ENCODE measurements around the gene UIMC1. TPM values are rescaled to one million over a fixed set of nuclear protein-coding genes. Genes with fewer than 3 reads are reported as not detected.

Gene UIMC1
- total RNA-seq, 1 donor from 2014 or later: 40.9 TPM

GRCh38 chr5:176856746-176857145, 149.8 kb downstream of the UIMC1 start:
- Mint-ChIP-seq H3K27ac (ENCODE audit: unreplicated experiment) (no peak overlapping the region), H3K4me1 (ENCODE audit: unreplicated experiment) (no peaks in the 10 kb centered on the region), H3K9me3 (ENCODE audit: unreplicated experiment) (no peaks in the 10 kb centered on the region), H3K27me3 (ENCODE audit: unreplicated experiment) (peaks cover 8% of the 10 kb centered on the region), H3K36me3 (ENCODE audit: low read depth, unreplicated experiment) (no peaks in the 10 kb centered on the region), H3K4me3 (ENCODE audit: unreplicated experiment) (no peak overlapping the region)
- no peak for DNase-seq (ENCODE audit: low spot score)
- TF ChIP-seq CTCF (IDR thresholded peaks at IDR 0.05; ENCODE audit: unreplicated experiment): no peak

- Mint-ChIP-seq H3K36me3 (ENCODE audit: low read depth, unreplicated experiment) (no peaks in the 10 kb centered on the region), H3K27me3 (ENCODE audit: unreplicated experiment) (peaks cover 10% of the 10 kb centered on the region), H3K4me1 (ENCODE audit: unreplicated experiment) (no peaks in the 10 kb centered on the region), H3K9me3 (ENCODE audit: unreplicated experiment) (no peaks in the 10 kb centered on the region), H3K4me3 (ENCODE audit: unreplicated experiment) (no peak overlapping the region), H3K27ac (ENCODE audit: unreplicated experiment) (no peak overlapping the region)
- TF ChIP-seq CTCF (IDR thresholded peaks at IDR 0.05; ENCODE audit: unreplicated experiment): no peak
- no peak for DNase-seq (ENCODE audit: low spot score)
These were observed 151.0 kb downstream of the UIMC1 start for GRCh38 chr5:176855598-176855997.

Other genes starting within 250 kb of the UIMC1 start
- gene UNC5A, start 196.2 kb downstream of the UIMC1 start, total RNA-seq (ENCODE audit: unreplicated experiment): not detected
- gene HK3, start 107.4 kb downstream of the UIMC1 start, total RNA-seq (ENCODE audit: unreplicated experiment): 0.51 TPM
- gene ZNF346, start 15.9 kb upstream of the UIMC1 start, total RNA-seq (ENCODE audit: unreplicated experiment): 26.3 TPM
- 11.0 TPM for gene FGFR4, start 80.1 kb upstream of the UIMC1 start, total RNA-seq (ENCODE audit: unreplicated experiment)
- 111 TPM for gene NSD1, start 127.0 kb upstream of the UIMC1 start, total RNA-seq (ENCODE audit: unreplicated experiment)

Measured in endothelial cell (in vitro differentiated cells).